Measurements from ENCODE around the gene CDKN2B-AS1. TPM values are rescaled to one million over a fixed set of nuclear protein-coding genes. Genes with fewer than 3 reads are reported as not detected.

CDKN2B-AS1 gene
- total RNA-seq, 1 donor from 2014 or later: 0.36 TPM

DNA sequence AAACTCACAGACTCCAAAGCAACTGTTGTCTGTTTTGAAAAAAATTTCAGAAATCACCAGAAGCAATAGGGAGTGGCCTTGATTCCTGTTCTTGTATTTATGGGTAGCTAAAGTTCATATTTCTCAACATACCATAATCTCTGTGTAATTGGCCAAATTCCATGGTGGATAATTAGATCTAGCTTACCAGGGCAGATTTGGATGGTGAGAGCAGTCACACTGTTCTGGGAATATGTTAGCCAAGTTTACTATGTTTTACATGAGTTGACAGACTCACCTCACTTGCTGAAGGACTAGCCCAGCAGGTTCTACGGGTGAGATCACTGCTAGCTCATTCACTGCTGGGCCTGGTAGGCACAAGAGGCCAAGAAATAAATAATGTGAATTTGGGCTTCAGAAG lies 47.2 kb downstream of the CDKN2B-AS1 start:
- TF ChIP-seq, protein P1, sequence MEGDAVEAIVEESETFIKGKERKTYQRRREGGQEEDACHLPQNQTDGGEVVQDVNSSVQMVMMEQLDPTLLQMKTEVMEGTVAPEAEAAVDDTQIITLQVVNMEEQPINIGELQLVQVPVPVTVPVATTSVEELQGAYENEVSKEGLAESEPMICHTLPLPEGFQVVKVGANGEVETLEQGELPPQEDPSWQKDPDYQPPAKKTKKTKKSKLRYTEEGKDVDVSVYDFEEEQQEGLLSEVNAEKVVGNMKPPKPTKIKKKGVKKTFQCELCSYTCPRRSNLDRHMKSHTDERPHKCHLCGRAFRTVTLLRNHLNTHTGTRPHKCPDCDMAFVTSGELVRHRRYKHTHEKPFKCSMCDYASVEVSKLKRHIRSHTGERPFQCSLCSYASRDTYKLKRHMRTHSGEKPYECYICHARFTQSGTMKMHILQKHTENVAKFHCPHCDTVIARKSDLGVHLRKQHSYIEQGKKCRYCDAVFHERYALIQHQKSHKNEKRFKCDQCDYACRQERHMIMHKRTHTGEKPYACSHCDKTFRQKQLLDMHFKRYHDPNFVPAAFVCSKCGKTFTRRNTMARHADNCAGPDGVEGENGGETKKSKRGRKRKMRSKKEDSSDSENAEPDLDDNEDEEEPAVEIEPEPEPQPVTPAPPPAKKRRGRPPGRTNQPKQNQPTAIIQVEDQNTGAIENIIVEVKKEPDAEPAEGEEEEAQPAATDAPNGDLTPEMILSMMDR (IDR thresholded peaks at IDR 0.05; ENCODE audit: unreplicated experiment): no peak
- H3K4me1 Mint-ChIP-seq (ENCODE audit: unreplicated experiment): no peaks in the 10 kb centered on the region
- H3K9me3 Mint-ChIP-seq (ENCODE audit: unreplicated experiment): no peaks in the 10 kb centered on the region
- H3K27ac Mint-ChIP-seq (ENCODE audit: unreplicated experiment): no peak overlapping the region
- H3K4me3 Mint-ChIP-seq (ENCODE audit: unreplicated experiment): no peak overlapping the region
- DNase-seq (ENCODE audit: low spot score): no peak
- no peaks in the 10 kb centered on the region for H3K27me3 Mint-ChIP-seq (ENCODE audit: unreplicated experiment)
- H3K36me3 Mint-ChIP-seq (ENCODE audit: low read depth, unreplicated experiment): no peaks in the 10 kb centered on the region

DNA sequence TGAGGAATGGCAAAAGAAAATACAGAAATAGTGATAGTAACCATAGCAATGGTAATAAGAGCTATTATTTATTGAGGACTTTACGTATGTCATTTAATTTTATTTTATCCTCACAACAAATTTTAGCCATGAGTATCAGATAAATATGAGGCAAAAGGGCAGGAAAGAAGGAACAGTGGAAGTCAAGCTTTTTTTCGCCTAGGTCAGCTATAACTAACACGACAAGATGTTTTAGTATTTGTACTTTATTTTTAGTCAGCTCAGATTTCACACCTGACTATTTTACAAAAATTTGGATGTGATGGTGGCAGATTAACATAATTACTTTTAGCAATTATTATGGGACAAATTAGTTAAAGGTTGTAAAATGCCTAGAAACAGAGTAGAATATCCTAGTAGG lies 49.3 kb downstream of the CDKN2B-AS1 start:
- H3K9me3 Mint-ChIP-seq (ENCODE audit: unreplicated experiment): no peaks in the 10 kb centered on the region
- H3K27ac Mint-ChIP-seq (ENCODE audit: unreplicated experiment): no peak overlapping the region
- no peak for DNase-seq (ENCODE audit: low spot score)
- TF ChIP-seq, protein P1 (IDR thresholded peaks at IDR 0.05; ENCODE audit: unreplicated experiment): no peak
- no peak overlapping the region for H3K4me3 Mint-ChIP-seq (ENCODE audit: unreplicated experiment)
- no peaks in the 10 kb centered on the region for H3K36me3 Mint-ChIP-seq (ENCODE audit: low read depth, unreplicated experiment)
- no peaks in the 10 kb centered on the region for H3K4me1 Mint-ChIP-seq (ENCODE audit: unreplicated experiment)
- peaks cover 4% of the 10 kb centered on the region for H3K27me3 Mint-ChIP-seq (ENCODE audit: unreplicated experiment)

DNA sequence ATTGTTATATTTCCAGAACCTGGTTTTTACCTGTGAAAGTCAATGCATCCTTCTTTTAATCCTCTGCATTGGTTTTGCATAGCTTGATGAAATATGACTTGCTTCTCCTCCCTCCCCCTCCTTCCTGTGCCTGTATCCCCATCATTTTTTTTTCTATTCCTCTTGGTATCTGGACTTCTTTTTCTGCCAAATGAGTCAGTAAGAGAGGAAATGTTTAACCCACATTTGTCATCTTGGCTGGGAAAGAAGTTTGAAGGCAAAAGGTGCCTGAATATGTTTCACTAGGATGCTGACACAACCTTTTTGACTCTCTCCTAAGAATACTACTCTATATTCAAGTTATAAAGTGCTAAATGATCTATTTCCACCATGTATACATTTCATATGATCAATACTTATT lies 50.0 kb downstream of the CDKN2B-AS1 start:
- H3K36me3 Mint-ChIP-seq (ENCODE audit: low read depth, unreplicated experiment): no peaks in the 10 kb centered on the region
- peaks cover 4% of the 10 kb centered on the region for H3K27me3 Mint-ChIP-seq (ENCODE audit: unreplicated experiment)
- no peak for DNase-seq (ENCODE audit: low spot score)
- no peaks in the 10 kb centered on the region for H3K9me3 Mint-ChIP-seq (ENCODE audit: unreplicated experiment)
- no peaks in the 10 kb centered on the region for H3K4me1 Mint-ChIP-seq (ENCODE audit: unreplicated experiment)
- no peak overlapping the region for H3K4me3 Mint-ChIP-seq (ENCODE audit: unreplicated experiment)
- TF ChIP-seq, protein P1 (IDR thresholded peaks at IDR 0.05; ENCODE audit: unreplicated experiment): no peak
- H3K27ac Mint-ChIP-seq (ENCODE audit: unreplicated experiment): no peak overlapping the region

DNA sequence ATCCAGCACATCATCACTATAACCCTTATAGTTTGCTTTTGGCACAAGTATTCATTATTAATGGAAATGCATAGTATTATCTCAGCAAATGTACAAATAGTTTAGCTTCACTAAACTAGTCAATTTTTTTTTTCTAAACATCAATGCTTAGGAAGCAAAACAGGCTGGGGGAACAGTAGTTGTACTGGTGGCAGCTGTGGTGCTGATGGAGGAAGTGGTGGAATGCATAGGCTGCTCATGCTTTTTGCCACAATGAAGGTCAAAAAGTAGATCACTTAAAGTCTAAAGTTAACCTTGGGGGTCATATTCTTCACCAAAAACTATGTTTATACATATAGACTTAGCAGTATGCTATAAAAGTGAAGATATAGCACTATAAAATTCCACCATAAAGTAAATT lies 50.8 kb downstream of the CDKN2B-AS1 start:
- Mint-ChIP-seq H3K27me3 (ENCODE audit: unreplicated experiment) (peaks cover 4% of the 10 kb centered on the region), H3K4me3 (ENCODE audit: unreplicated experiment) (no peak overlapping the region), H3K4me1 (ENCODE audit: unreplicated experiment) (peaks cover 3% of the 10 kb centered on the region), H3K36me3 (ENCODE audit: low read depth, unreplicated experiment) (no peaks in the 10 kb centered on the region), H3K9me3 (ENCODE audit: unreplicated experiment) (no peaks in the 10 kb centered on the region), H3K27ac (ENCODE audit: unreplicated experiment) (no peak overlapping the region)
- no peak for DNase-seq (ENCODE audit: low spot score)
- TF ChIP-seq, protein P1 (IDR thresholded peaks at IDR 0.05; ENCODE audit: unreplicated experiment): no peak

DNA sequence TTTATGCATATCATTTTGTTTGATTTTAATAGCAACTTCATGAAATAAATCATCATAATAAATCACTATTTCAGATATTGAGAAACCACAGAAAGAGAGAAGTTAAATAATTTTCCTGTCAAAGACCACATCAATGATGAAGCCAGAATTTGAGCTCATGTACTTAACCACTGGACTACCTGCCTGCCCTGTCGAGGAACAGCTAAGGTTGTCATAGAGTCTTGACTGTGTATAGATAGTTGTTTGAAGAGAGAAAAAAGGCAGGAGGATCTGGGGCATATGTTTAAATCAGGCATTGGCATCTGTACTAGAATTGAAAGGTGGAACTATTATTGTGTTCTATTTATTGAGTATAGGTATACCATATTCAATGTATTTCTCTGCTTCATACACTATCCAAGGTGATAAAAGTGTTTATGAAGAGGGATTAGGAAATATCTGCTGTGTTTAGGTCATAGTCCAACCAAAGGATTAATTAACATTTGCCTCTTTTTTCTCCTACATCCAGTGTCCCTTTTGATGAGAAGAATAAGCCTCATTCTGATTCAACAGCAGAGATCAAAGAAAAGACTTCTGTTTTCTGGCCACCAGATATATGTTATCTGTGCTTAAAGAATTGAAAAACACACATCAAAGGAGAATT lies 51.8 kb downstream of the CDKN2B-AS1 start:
- DNase-seq (ENCODE audit: low spot score): no peak
- H3K4me3 Mint-ChIP-seq (ENCODE audit: unreplicated experiment): no peak overlapping the region
- no peak overlapping the region for H3K27ac Mint-ChIP-seq (ENCODE audit: unreplicated experiment)
- peaks cover 12% of the 10 kb centered on the region for H3K4me1 Mint-ChIP-seq (ENCODE audit: unreplicated experiment)
- H3K36me3 Mint-ChIP-seq (ENCODE audit: low read depth, unreplicated experiment): no peaks in the 10 kb centered on the region
- no peaks in the 10 kb centered on the region for H3K9me3 Mint-ChIP-seq (ENCODE audit: unreplicated experiment)
- H3K27me3 Mint-ChIP-seq (ENCODE audit: unreplicated experiment): peaks cover 4% of the 10 kb centered on the region
- TF ChIP-seq, protein P1 (IDR thresholded peaks at IDR 0.05; ENCODE audit: unreplicated experiment): no peak

All from endothelial cell (in vitro differentiated cells).